A549 (cell line): Measurements from ENCODE around the gene GPX4.

Experiments
- BHLHE40 ChIP-seq: IDR thresholded peaks from 2 replicates; pipeline ENCODE4 v1.6.1; 2012; ENCODE audit warnings: low read depth, low read length, inconsistent platforms
- CBX2 ChIP-seq: fragments of 200-600 bp; sonication (generic); IDR thresholded peaks from 2 replicates; pipeline ENCODE4 v1.6.1; 2016; ENCODE audit warnings: low read depth, mild to moderate bottlenecking, borderline replicate concordance
- CEBPB ChIP-seq, 2 experiments: fragments of >200 bp in 1 of 2; sonication (Bioruptor Twin) in 1 of 2; formaldehyde crosslinking in 1 of 2; IDR thresholded peaks; 2 replicates each; pipeline ENCODE4 v1.6.1; 2012 to 2016
- E2F6 ChIP-seq: IDR thresholded peaks from 2 replicates; pipeline ENCODE4 v1.6.1; 2012; ENCODE audit warnings: low read depth, borderline replicate concordance
- EP300 ChIP-seq, 2 experiments: fragments of >200 bp; sonication (Bioruptor Twin); formaldehyde crosslinking; IDR thresholded peaks; 2 replicates in 1 of 2; 3 replicates in 1 of 2; pipeline ENCODE4 v1.6.1; 2016 to 2017
- GATA3 ChIP-seq: IDR thresholded peaks from 2 replicates; pipeline ENCODE4 v1.6.1; 2012; ENCODE audit warnings: borderline replicate concordance
- MAX ChIP-seq: IDR thresholded peaks from 2 replicates; pipeline ENCODE4 v1.6.1; 2012
- POLR2A ChIP-seq: IDR thresholded peaks from 2 replicates; pipeline ENCODE4 v1.6.1; 2012; ENCODE audit warnings: mild to moderate bottlenecking, low read length
- POLR2AphosphoS2 ChIP-seq: conservative IDR thresholded peaks from 2 replicates; pipeline ENCODE4 v1.6.1; 2012; ENCODE audit warnings: low read length, improper control_type of control experiment, inconsistent platforms
- RFX5 ChIP-seq: fragments of 450-650 bp; IDR thresholded peaks from 2 replicates; pipeline ENCODE4 v1.7.1; 2014; ENCODE audit warnings: antibody characterized with exemption, mild to moderate bottlenecking, moderate library complexity
- ZNF302 ChIP-seq: fragments of 250-450 bp; sonication (Bioruptor Pico); IDR thresholded peaks from 2 replicates; pipeline ENCODE4 v1.9.0; 2021; ENCODE audit warnings: inconsistent platforms, mild to moderate bottlenecking, moderate library complexity
- TF ChIP-seq, protein P1 (sequence below): fragments of >200 bp; sonication (Bioruptor Twin); formaldehyde crosslinking; IDR thresholded peaks from 3 replicates; pipeline ENCODE4 v1.5.1; 2016

DNA sequence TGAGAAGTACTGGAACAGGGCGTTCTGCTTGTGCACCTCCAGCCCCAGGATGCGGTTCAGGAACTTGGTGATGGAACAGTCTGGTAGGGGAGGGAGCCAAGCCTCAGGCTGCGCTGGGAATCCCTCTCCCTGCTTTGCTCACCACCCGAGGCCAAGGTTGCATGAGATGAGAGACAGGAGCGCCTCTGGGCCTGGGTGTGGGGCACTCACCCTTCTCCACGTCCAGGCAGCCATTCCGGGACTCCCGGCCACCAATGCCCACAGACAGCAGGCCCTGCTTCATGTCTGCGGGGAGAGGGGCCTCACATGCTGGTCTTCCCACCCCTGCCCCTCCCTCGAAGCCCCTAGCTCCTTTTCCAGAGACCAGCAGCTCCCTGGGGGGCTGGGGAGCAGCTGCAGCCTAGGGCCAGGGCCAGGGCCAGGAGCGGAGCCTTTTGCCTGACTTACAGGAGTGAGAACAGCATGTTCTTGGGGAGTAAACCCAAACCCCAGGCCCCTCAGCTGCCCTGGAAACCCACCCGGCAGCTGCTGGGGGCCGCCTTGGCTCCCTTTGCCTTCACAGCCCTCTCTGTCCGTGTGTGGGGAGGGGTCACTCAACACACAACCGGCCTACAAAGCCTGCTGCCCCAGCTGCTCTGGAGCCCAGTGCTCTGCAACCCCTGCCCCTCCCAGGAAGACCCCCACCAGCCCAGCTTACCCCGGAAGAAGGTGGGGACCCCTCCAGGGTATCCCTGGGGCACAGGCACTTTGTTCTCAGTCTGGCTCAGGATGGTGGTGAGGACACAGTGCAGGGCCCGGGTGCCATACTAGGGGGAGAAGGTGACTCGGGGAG is 7.2 kb downstream of the GPX4 start:
- no peak for TF ChIP-seq POLR2A
- TF ChIP-seq, protein P1, sequence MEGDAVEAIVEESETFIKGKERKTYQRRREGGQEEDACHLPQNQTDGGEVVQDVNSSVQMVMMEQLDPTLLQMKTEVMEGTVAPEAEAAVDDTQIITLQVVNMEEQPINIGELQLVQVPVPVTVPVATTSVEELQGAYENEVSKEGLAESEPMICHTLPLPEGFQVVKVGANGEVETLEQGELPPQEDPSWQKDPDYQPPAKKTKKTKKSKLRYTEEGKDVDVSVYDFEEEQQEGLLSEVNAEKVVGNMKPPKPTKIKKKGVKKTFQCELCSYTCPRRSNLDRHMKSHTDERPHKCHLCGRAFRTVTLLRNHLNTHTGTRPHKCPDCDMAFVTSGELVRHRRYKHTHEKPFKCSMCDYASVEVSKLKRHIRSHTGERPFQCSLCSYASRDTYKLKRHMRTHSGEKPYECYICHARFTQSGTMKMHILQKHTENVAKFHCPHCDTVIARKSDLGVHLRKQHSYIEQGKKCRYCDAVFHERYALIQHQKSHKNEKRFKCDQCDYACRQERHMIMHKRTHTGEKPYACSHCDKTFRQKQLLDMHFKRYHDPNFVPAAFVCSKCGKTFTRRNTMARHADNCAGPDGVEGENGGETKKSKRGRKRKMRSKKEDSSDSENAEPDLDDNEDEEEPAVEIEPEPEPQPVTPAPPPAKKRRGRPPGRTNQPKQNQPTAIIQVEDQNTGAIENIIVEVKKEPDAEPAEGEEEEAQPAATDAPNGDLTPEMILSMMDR: no peak
- TF ChIP-seq CEBPB (IDR thresholded peaks at IDR 0.05): no peak
- TF ChIP-seq POLR2AphosphoS2: no peak
- TF ChIP-seq CBX2: no peak
- no peak for TF ChIP-seq EP300 (IDR thresholded peaks at IDR 0.05)
- no peak for TF ChIP-seq ZNF302 (CRISPR knock-in tag)
- TF ChIP-seq MAX: no peak
- no peak for TF ChIP-seq GATA3
- no peak for TF ChIP-seq BHLHE40
- no peak for TF ChIP-seq RFX5
- TF ChIP-seq E2F6: no peak
